Right cardiac atrium (tissue), 5 donors: ENCODE data around the gene IMPACT. TPM values are rescaled to one million over a fixed set of nuclear protein-coding genes. Genes with fewer than 3 reads are reported as not detected.

Experiments used
- ATAC-seq, 2 donors: fragments of 200-7000 bp; cut with Tn5 transposase; one replicate each; pipeline versions ENCODE4 v1.8.0 to v1.9.1; 2020; ENCODE audit warnings: moderate library complexity in 2 of 2, mild to moderate bottlenecking in 1 of 2
- DNase-seq, 3 donors: peaks; one replicate each; pipeline ENCODE4 v3.0.0-alpha.2; 2020
- H3K27ac ChIP-seq: one replicate; pipeline ENCODE4 v1.5.1; 2013; ENCODE audit warnings: mild to moderate bottlenecking, low read length, control low read depth, moderate library complexity
- H3K27me3 ChIP-seq: one replicate; pipeline ENCODE4 v1.6.1; 2013; ENCODE audit not compliant: control insufficient read depth, insufficient read depth
- H3K4me1 ChIP-seq: one replicate; pipeline ENCODE4 v1.6.1; 2013; ENCODE audit warnings: low read length; ENCODE audit not compliant: control insufficient read depth, insufficient read depth
- H3K4me3 ChIP-seq: one replicate; pipeline ENCODE4 v1.5.1; 2013; ENCODE audit warnings: low read length, control low read depth
- H3K9me3 ChIP-seq: one replicate; pipeline ENCODE4 v1.6.1; 2013; ENCODE audit warnings: low read length; ENCODE audit not compliant: control insufficient read depth
- WGBS: extraction: QIAGEN DNeasy Blood & Tissue Kit; methylation state at CpG from one replicate; pipeline ENCODE4 v1.1.7; 2013; 5-methylcytosine and 5-hydroxymethylcytosine counted together
- intact Hi-C, 4 donors: fragments of 100-400 bp; cut with DNase I; formaldehyde crosslinking; loops; one replicate each; pipeline versions ENCODE4 v1.11.0 to v1.14.0; 2022 to 2023
- polyA plus RNA-seq: library from polyadenylated mRNA; stranded (reverse); fragments of 200-250 nt; gene quantifications from one replicate; pipeline ENCODE4 v1.2.3, GENCODE V29; 2013
- total RNA-seq, 4 donors: library from RNA; stranded (reverse); fragmentation: NEBNext Ultra II Directional; extraction: Animal tissue kit (Norgen Biotek cat#: 25700); gene quantifications; one replicate each; pipeline ENCODE4 v1.2.1, GENCODE V29; 2021
- donor health status: healthy with polysubstance abuse.
- donor health status: DM: no; HTN: yes; CAD: no.
- donor health status: DM: no; HTN: no; CAD: no.
- donor health status: DM: no; HTN: yes; CAD: no; lungs with severe emphysema.
- donor health status: DM: yes; HTN: yes; CAD: no.

Gene IMPACT
- total and polyA plus RNA-seq, 5 donors, result 11.9 to 29.8 (median 22.1) TPM

DNA sequence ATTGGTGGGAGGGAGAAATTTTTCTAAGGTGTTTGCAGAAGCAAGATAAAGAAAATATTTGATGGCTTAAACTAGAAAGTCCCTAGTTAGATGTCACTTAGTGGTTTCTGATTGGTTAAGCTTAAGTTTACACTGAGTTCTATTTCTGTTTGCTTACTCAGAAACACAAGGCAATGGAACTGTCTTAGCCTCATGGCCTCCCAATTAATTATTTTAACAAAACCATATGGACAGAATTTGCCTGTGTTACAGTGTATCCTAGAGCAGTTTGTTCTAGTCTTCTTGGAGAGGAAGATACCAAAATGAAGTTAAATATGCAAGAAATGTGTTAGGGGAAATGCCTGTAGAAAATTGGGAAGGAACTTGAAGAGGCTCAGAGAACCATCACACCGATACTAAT is 4.6 kb upstream of the IMPACT start:
- intact Hi-C loops, result no loop called here
- no peaks in the 10 kb centered on the region for H3K9me3 ChIP-seq
- peaks cover 2% of the 10 kb centered on the region for H3K27me3 ChIP-seq
- H3K4me1 ChIP-seq, result no peaks in the 10 kb centered on the region
- DNase-seq (no peak), ATAC-seq (no peak)
- H3K4me3 ChIP-seq, result no peak overlapping the region
- H3K27ac ChIP-seq, result no peak overlapping the region
- 81% methylated on average over 1 of the region's 1 CpG for WGBS

DNA sequence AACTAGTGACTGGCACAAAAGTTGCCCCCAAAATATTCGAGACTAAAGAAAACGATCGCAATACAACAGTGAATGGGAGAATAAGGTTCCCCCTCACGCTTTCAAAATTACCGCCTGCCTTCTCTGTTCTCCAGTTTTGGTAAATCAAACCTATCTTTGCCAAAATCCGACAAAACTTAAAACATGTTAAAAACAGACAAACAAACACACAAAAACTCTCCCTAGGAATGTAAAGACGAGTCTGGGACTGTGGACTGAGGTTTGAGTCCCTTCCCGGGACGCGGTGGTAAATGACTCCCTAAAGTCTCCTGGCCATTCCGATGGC is 435 bp upstream of the IMPACT start:
- intact Hi-C loops, result no loop called here
- H3K4me1 ChIP-seq, result no peaks in the 10 kb centered on the region
- peaks cover 2% of the 10 kb centered on the region for H3K27me3 ChIP-seq
- H3K9me3 ChIP-seq, result no peaks in the 10 kb centered on the region
- no peak for DNase-seq
- no peak overlapping the region for H3K27ac ChIP-seq
- ATAC-seq, result no peak
- H3K4me3 ChIP-seq, result peak overlapping the region; percentile 68
- 35% methylated on average over 11 of the region's 11 CpGs for WGBS

DNA sequence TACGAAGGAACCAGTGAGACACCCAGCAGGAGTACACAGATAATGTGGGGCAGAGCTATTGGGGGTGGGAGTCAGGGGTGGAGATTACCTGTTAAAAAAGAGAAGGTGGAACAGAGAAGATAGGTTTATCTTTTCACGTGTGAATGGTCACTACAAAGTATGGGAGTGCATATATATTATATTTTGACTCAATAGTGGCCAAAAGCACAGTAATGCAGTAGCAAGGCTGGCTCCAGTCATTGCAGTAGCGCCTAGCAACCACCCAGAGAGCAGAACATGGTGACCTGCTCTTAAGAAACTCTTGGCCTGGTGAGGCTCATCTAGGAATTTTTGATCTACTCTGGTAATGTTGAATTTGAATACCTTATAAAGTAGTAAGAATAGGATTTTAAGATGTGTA is 1.0 kb downstream of the IMPACT start:
- no peak for ATAC-seq
- Histone ChIP-seq H3K4me1 (no peaks in the 10 kb centered on the region), H3K4me3 (peak overlapping the region; percentile 68), H3K9me3 (no peaks in the 10 kb centered on the region), H3K27ac (no peak overlapping the region), H3K27me3 (peaks cover 2% of the 10 kb centered on the region)
- WGBS, result 49% methylated on average over 3 of the region's 3 CpGs
- intact Hi-C loops, result no loop called here
- DNase-seq, result no peak

- ATAC-seq (no peak), DNase-seq (no peak)
- Histone ChIP-seq H3K9me3 (no peaks in the 10 kb centered on the region), H3K4me3 (no peak overlapping the region), H3K27ac (no peak overlapping the region), H3K27me3 (peaks cover 2% of the 10 kb centered on the region), H3K4me1 (no peaks in the 10 kb centered on the region)
- intact Hi-C loops, result no loop called here
- 88% methylated on average over 3 of the region's 3 CpGs for WGBS
Observed at GRCh38 chr18:24428709-24429108, 2.2 kb downstream of the IMPACT start.

- no peak overlapping the region for H3K27ac ChIP-seq
- DNase-seq (no peak), ATAC-seq (no peak)
- intact Hi-C loops, result no loop called here
- 95% methylated on average over 4 of the region's 4 CpGs for WGBS
- no peaks in the 10 kb centered on the region for H3K9me3 ChIP-seq
- no peaks in the 10 kb centered on the region for H3K4me1 ChIP-seq
- H3K4me3 ChIP-seq, result no peak overlapping the region
- no peaks in the 10 kb centered on the region for H3K27me3 ChIP-seq
Observed at GRCh38 chr18:24429188-24429587, 2.7 kb downstream of the IMPACT start.

DNA sequence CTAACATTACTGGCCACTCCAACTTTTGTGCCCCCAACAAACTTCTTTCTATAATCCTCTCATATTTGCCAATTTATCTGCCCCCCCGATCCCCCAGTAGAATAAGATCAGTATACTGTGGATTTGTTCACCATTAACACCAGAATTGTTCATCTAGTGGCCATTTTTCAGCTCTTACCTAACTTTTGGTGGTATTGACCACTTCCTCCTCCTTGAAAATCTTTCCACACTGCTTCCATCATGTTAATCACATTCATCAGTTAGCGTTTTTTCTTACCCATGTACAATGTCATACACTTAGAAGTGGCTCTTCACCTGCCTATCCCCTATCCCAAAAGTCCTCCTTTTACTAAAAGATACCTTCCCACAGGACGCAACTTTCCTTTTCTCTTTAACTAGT is 6.1 kb downstream of the IMPACT start:
- WGBS, result 95% methylated on average over 3 of the region's 3 CpGs
- H3K4me3 ChIP-seq, result no peak overlapping the region
- intact Hi-C loops, result no loop called here
- no peak for ATAC-seq
- no peaks in the 10 kb centered on the region for H3K27me3 ChIP-seq
- no peak for DNase-seq
- no peaks in the 10 kb centered on the region for H3K9me3 ChIP-seq
- H3K4me1 ChIP-seq, result no peaks in the 10 kb centered on the region
- H3K27ac ChIP-seq, result no peak overlapping the region

GRCh38 chr18:24436939-24437338 is 10.5 kb downstream of the IMPACT start:
- no peak for DNase-seq
- no peak overlapping the region for H3K27ac ChIP-seq
- H3K4me3 ChIP-seq, result no peak overlapping the region
- H3K27me3 ChIP-seq, result no peaks in the 10 kb centered on the region
- no peaks in the 10 kb centered on the region for H3K9me3 ChIP-seq
- intact Hi-C loops, result no loop called here
- 83% methylated on average over 1 of the region's 1 CpG for WGBS
- no peaks in the 10 kb centered on the region for H3K4me1 ChIP-seq
- ATAC-seq, result no peak

DNA sequence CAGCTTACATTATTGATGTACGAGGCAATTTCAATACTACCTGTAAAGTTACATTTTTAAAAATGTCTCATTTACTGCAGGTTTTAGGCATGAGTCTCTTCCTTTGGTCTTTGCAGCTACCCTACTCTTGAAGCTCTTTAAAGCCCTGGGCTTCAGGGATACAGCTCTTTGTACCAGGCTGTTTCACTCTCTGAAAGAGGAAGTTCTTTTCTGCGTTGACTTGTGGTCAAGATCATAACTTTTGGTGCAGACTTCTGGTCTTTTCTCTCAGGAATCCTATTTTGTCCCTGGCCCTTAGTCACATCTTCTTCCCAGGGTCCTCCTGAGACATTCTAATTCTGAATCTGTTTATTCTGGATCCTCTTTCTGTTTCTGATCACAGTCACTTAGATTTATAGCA is 17.4 kb downstream of the IMPACT start:
- H3K4me3 ChIP-seq, result no peak overlapping the region
- DNase-seq (no peak), ATAC-seq (no peak)
- intact Hi-C loops, result no loop called here
- H3K27ac ChIP-seq, result no peak overlapping the region
- H3K9me3 ChIP-seq, result no peaks in the 10 kb centered on the region
- no peaks in the 10 kb centered on the region for H3K4me1 ChIP-seq
- WGBS, result 77% methylated on average over 2 of the region's 2 CpGs
- H3K27me3 ChIP-seq, result no peaks in the 10 kb centered on the region

GRCh38 chr18:24446453-24446852 is 20.0 kb downstream of the IMPACT start:
- ATAC-seq (no peak), DNase-seq (no peak)
- Histone ChIP-seq H3K4me3 (no peak overlapping the region), H3K27me3 (no peaks in the 10 kb centered on the region), H3K4me1 (no peaks in the 10 kb centered on the region), H3K9me3 (no peaks in the 10 kb centered on the region), H3K27ac (no peak overlapping the region)
- intact Hi-C loops, result no loop called here
- 92% methylated on average over 1 of the region's 1 CpG for WGBS

- WGBS, result 89% methylated on average over 1 of the region's 1 CpG
Observed at GRCh38 chr18:24446953-24447538, 20.6 kb downstream of the IMPACT start.

DNA sequence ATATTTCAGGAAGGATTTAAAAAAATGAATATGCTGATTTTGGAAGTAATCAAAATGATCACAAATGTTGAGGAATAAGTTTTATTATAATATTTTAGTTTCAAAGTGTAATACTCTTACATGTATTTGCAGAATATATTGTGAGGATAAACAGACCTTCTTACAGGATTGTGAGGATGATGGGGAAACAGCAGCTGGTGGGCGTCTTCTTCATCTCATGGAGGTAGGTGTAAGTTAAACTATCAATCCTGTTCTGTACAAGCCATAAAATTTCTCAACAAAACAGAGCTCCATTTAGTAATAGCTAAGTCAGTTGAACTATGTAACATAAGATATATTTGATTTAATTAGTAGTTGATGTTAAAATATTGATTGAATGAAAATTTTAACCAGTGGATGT is 21.5 kb downstream of the IMPACT start:
- no peaks in the 10 kb centered on the region for H3K27me3 ChIP-seq
- no peaks in the 10 kb centered on the region for H3K4me1 ChIP-seq
- 93% methylated on average over 1 of the region's 1 CpG for WGBS
- DNase-seq (no peak), ATAC-seq (no peak)
- H3K9me3 ChIP-seq, result no peaks in the 10 kb centered on the region
- no peak overlapping the region for H3K27ac ChIP-seq
- intact Hi-C loops, result no loop called here
- no peak overlapping the region for H3K4me3 ChIP-seq

More at GRCh38 chr18:24446953-24447538, 20.6 kb downstream of the IMPACT start:
- Histone ChIP-seq H3K27me3 (no peaks in the 10 kb centered on the region), H3K27ac (no peak overlapping the region), H3K9me3 (no peaks in the 10 kb centered on the region), H3K4me1 (no peaks in the 10 kb centered on the region), H3K4me3 (no peak overlapping the region)
- ATAC-seq (no peak), DNase-seq (no peak)
- intact Hi-C loops, result no loop called here

GRCh38 chr18:24456549-24456948 is 30.1 kb downstream of the IMPACT start:
- no peaks in the 10 kb centered on the region for H3K27me3 ChIP-seq
- H3K27ac ChIP-seq, result no peak overlapping the region
- ATAC-seq (no peak), DNase-seq (no peak)
- H3K9me3 ChIP-seq, result no peaks in the 10 kb centered on the region
- H3K4me1 ChIP-seq, result no peaks in the 10 kb centered on the region
- WGBS, result 93% methylated on average over 4 of the region's 4 CpGs
- intact Hi-C loops, result no loop called here
- H3K4me3 ChIP-seq, result no peak overlapping the region
